ENCODE measurements around the gene IMMP2L.

DNA sequence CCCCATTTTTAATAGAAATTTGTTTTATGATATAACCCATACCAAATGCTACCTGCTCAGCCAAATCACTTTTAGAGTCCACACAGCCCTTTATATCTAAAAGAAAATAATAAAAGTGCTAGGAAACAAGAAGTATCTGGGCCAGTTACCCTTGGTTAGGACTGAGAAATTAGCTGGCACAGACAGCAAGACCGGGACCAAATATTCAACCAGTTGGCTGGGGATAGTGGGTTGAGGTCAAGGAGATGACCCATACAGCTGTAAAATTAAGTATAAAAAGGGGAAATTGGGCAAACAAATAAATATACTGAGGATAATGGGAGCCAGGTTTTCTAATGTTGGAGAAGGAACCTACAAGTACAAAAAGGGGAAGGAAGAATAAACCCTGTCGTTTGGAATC is 174.3 kb downstream of the IMMP2L start:
- no peak for TF ChIP-seq POLR2A (IDR thresholded peaks at IDR 0.05; ENCODE audit: control extremely low read depth in 1 of 2, low read depth in 2 of 2, low read length in 2 of 2)
- TF ChIP-seq, protein P1, sequence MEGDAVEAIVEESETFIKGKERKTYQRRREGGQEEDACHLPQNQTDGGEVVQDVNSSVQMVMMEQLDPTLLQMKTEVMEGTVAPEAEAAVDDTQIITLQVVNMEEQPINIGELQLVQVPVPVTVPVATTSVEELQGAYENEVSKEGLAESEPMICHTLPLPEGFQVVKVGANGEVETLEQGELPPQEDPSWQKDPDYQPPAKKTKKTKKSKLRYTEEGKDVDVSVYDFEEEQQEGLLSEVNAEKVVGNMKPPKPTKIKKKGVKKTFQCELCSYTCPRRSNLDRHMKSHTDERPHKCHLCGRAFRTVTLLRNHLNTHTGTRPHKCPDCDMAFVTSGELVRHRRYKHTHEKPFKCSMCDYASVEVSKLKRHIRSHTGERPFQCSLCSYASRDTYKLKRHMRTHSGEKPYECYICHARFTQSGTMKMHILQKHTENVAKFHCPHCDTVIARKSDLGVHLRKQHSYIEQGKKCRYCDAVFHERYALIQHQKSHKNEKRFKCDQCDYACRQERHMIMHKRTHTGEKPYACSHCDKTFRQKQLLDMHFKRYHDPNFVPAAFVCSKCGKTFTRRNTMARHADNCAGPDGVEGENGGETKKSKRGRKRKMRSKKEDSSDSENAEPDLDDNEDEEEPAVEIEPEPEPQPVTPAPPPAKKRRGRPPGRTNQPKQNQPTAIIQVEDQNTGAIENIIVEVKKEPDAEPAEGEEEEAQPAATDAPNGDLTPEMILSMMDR (IDR thresholded peaks at IDR 0.05; ENCODE audit: control extremely low read depth in 1 of 3, insufficient read depth in 1 of 3, low read depth in 1 of 3, low read length in 3 of 3): no peak

Data from H1 (cell line).